Lower leg skin (tissue), 4 donors: Measurements from ENCODE around the gene LGMN. TPM values are rescaled to one million over a fixed set of nuclear protein-coding genes. Genes with fewer than 3 reads are reported as not detected.
"Not testable (repeated sequence)": the region's sequence is repeated elsewhere in the genome, so short reads cannot be mapped to it uniquely, and the experiment has no call there.

Source experiments
- DNase-seq, 2 donors: peaks; one replicate each; pipeline ENCODE4 v3.0.0-alpha.2; 2019; ENCODE audit warnings: low spot score in 2 of 2
- H3K4me3 ChIP-seq: fragments of 200-600 bp; sonication (generic); 2 replicates; pipeline ENCODE4 v1.5.1; 2017; ENCODE audit warnings: mild to moderate bottlenecking, low read depth; ENCODE audit not compliant: poor library complexity, severe bottlenecking
- CTCF ChIP-seq, 3 donors: fragments of 450-650 bp; IDR thresholded peaks; one replicate each; pipeline ENCODE4 v1.5.1; 2016; ENCODE audit warnings: antibody characterized with exemption in 3 of 3, mild to moderate bottlenecking in 3 of 3, moderate library complexity in 2 of 3
- POLR2A ChIP-seq, 2 donors: fragments of 450-650 bp; IDR thresholded peaks; one replicate each; pipeline ENCODE4 v1.6.1; 2016 to 2017; ENCODE audit warnings: antibody characterized with exemption in 2 of 2, mild to moderate bottlenecking in 1 of 2, moderate library complexity in 1 of 2
- WGBS, 2 donors: methylation state at CpG; one replicate each; pipeline ENCODE4 v1.1.5; 2018; 5-methylcytosine and 5-hydroxymethylcytosine counted together
- intact Hi-C: fragments of 100-400 bp; cut with DNase I; formaldehyde crosslinking; loops from one replicate; pipeline ENCODE4 v1.15.0; 2023; ENCODE audit warnings: low total_unique reads
- total RNA-seq, 4 donors: library from RNA; depleted of rRNA; stranded (reverse); fragments of >200 nt; gene quantifications; one replicate each; pipeline ENCODE4 v1.1.0, GENCODE V29; 2016

LGMN gene
- total RNA-seq, 4 donors from 2014 or later = 36.5 to 48.0 (median 41.3) TPM

- whole genome bisulfite sequencing, 2 donors = 89 to 93% methylated on average over 5 of the region's 5 CpGs
- intact Hi-C loops = no loop called here
- TF ChIP-seq CTCF (IDR thresholded peaks at IDR 0.05) (no peak), POLR2A (IDR thresholded peaks at IDR 0.05) (no peak)
- no peak overlapping the region for H3K4me3 ChIP-seq
- no peak for DNase-seq
Measured at GRCh38 chr14:92768795-92769194, 20.4 kb upstream of the LGMN start.

- H3K4me3 ChIP-seq, intact Hi-C loops, DNase-seq: not testable (repeated sequence)
- WGBS, 2 donors = 50 to 68% methylated on average over 1 of the region's 1 CpG
Measured at GRCh38 chr14:92768236-92768635, 19.8 kb upstream of the LGMN start.

GRCh38 chr14:92763666-92764631, 15.5 kb upstream of the LGMN start:
- intact Hi-C loops, H3K4me3 ChIP-seq, DNase-seq: not testable (repeated sequence)
- WGBS, 2 donors = 49 to 61% methylated on average over 4 of the region's 5 CpGs

- intact Hi-C loops = no loop called here
- TF ChIP-seq POLR2A (IDR thresholded peaks at IDR 0.05) (no peak), CTCF (IDR thresholded peaks at IDR 0.05) (no peak)
- no peak overlapping the region for H3K4me3 ChIP-seq
- 80 to 92% methylated on average over 7 of the region's 7 CpGs for WGBS, 2 donors
- no peak for DNase-seq
Measured at GRCh38 chr14:92760524-92760805, 12.0 kb upstream of the LGMN start.

- intact Hi-C loops = no loop called here
- TF ChIP-seq POLR2A (IDR thresholded peaks at IDR 0.05) (no peak), CTCF (IDR thresholded peaks at IDR 0.05) (no peak)
- 86 to 91% methylated on average over 12 of the region's 12 CpGs for WGBS, 2 donors
- no peak overlapping the region for H3K4me3 ChIP-seq
- DNase-seq = no peak
Measured at GRCh38 chr14:92759679-92760523, 11.5 kb upstream of the LGMN start.

- TF ChIP-seq POLR2A (IDR thresholded peaks at IDR 0.05) = no peak
- TF ChIP-seq CTCF (IDR thresholded peaks at IDR 0.05) = no peak
- H3K4me3 ChIP-seq = no peak overlapping the region
- no peak for DNase-seq
- WGBS, 2 donors = 57 to 61% methylated on average over 4 of the region's 4 CpGs
- intact Hi-C loops = no loop called here
Measured at GRCh38 chr14:92759300-92759678, 10.9 kb upstream of the LGMN start.
